ENCODE data around the gene MST1.
"Not testable (repeated sequence)": the region's sequence is repeated elsewhere in the genome, so short reads cannot be mapped to it uniquely, and the experiment has no call there.

The MST1 gene

GRCh38 chr3:49700453-49701128 is 11.3 kb upstream of the MST1 start:
- no peak for DNase-seq (ENCODE audit: low spot score)

- no peak for DNase-seq (ENCODE audit: low spot score)
Measured at GRCh38 chr3:49700014-49700413, 10.7 kb upstream of the MST1 start.

GRCh38 chr3:49699281-49699979 is 10.2 kb upstream of the MST1 start:
- peak; percentile 62 for DNase-seq (ENCODE audit: low spot score)

GRCh38 chr3:49695350-49696015 is 6.2 kb upstream of the MST1 start:
- DNase-seq (ENCODE audit: low spot score): not testable (repeated sequence)

- DNase-seq (ENCODE audit: low spot score): not testable (repeated sequence)
Measured at GRCh38 chr3:49694409-49695070, 5.3 kb upstream of the MST1 start.

GRCh38 chr3:49691481-49691880 is 2.2 kb upstream of the MST1 start:
- DNase-seq (ENCODE audit: low spot score): not testable (repeated sequence)

- DNase-seq (ENCODE audit: low spot score): not testable (repeated sequence)
Measured at GRCh38 chr3:49690856-49691255, 1.6 kb upstream of the MST1 start.

- DNase-seq (ENCODE audit: low spot score): not testable (repeated sequence)
Measured at GRCh38 chr3:49689908-49690624, 792 bp upstream of the MST1 start.

GRCh38 chr3:49688338-49689045 is 782 bp downstream of the MST1 start:
- DNase-seq (ENCODE audit: low spot score): not testable (repeated sequence)

- DNase-seq (ENCODE audit: low spot score): not testable (repeated sequence)
Measured at GRCh38 chr3:49687424-49687795, 1.9 kb downstream of the MST1 start.

- DNase-seq (ENCODE audit: low spot score): not testable (repeated sequence)
Measured at GRCh38 chr3:49686769-49687423, 2.4 kb downstream of the MST1 start.

- not testable (repeated sequence) for DNase-seq (ENCODE audit: low spot score)
Measured at GRCh38 chr3:49686346-49686745, 2.9 kb downstream of the MST1 start.

- not testable (repeated sequence) for DNase-seq (ENCODE audit: low spot score)
Measured at GRCh38 chr3:49685846-49686245, 3.4 kb downstream of the MST1 start.

- DNase-seq (ENCODE audit: low spot score): not testable (repeated sequence)
Measured at GRCh38 chr3:49685103-49685502, 4.2 kb downstream of the MST1 start.

- DNase-seq (ENCODE audit: low spot score): not testable (repeated sequence)
Measured at GRCh38 chr3:49684453-49684852, 4.8 kb downstream of the MST1 start.

- DNase-seq (ENCODE audit: low spot score): no peak
Measured at GRCh38 chr3:49683162-49683561, 6.1 kb downstream of the MST1 start.

- DNase-seq (ENCODE audit: low spot score): no peak
Measured at GRCh38 chr3:49681543-49681942, 7.7 kb downstream of the MST1 start.

GRCh38 chr3:49681232-49681522 is 8.1 kb downstream of the MST1 start:
- DNase-seq (ENCODE audit: low spot score): no peak

- DNase-seq (ENCODE audit: low spot score): no peak
Measured at GRCh38 chr3:49680493-49681231, 8.6 kb downstream of the MST1 start.

GRCh38 chr3:49675912-49676311 is 13.4 kb downstream of the MST1 start:
- no peak for DNase-seq (ENCODE audit: low spot score)

Data from hepatic stellate cell (primary cell).